CD4-positive, alpha-beta T cell (primary cell): Measurements from ENCODE around the gene JAZF1. TPM values are rescaled to one million over a fixed set of nuclear protein-coding genes. Genes with fewer than 3 reads are reported as not detected.

ENCODE experiments used
- ATAC-seq: fragments of 200-7000 bp; cut with Tn5 transposase; one replicate; pipeline ENCODE4 v1.10.0; 2022; ENCODE audit warnings: mild to moderate bottlenecking; ENCODE audit not compliant: poor library complexity
- CTCF ChIA-PET: fragments of 350-600 bp; sonication (Branson Sonifier 250); formaldehyde crosslinking; loops from one replicate; lab custom pipeline; 2021; ENCODE audit warnings: antibody characterized with exemption, inconsistent platforms; lab: Charles Lee
- POLR2A ChIA-PET: fragments of 350-600 bp; sonication (Branson Sonifier 250); formaldehyde crosslinking; loops from one replicate; lab custom pipeline; 2021; ENCODE audit warnings: antibody characterized with exemption, inconsistent platforms; lab: Charles Lee
- DNase-seq, 14 experiments: peaks; one replicate each; pipeline ENCODE4 v3.0.0-alpha.2; 2013 to 2020; ENCODE audit warnings: mixed read lengths in 2 of 14
- H3K27ac ChIP-seq, 2 donors: one replicate each; pipeline versions ENCODE4 v1.5.1 to v1.7.0; 2013; ENCODE audit warnings: low read length in 2 of 2, low read depth in 1 of 2, mild to moderate bottlenecking in 1 of 2
- H3K27me3 ChIP-seq, 2 experiments: 1 replicate in 1 of 2; 2 replicates in 1 of 2; pipeline versions ENCODE4 v1.6.1 to v1.7.0; 2013; ENCODE audit warnings: low read length in 2 of 2, control low read depth in 1 of 2, mild to moderate bottlenecking in 1 of 2, moderate library complexity in 1 of 2; ENCODE audit not compliant: insufficient read depth in 2 of 2, control insufficient read depth in 1 of 2
- H3K36me3 ChIP-seq: one replicate; pipeline ENCODE4 v1.6.1; 2013; ENCODE audit warnings: low read length, control low read depth; ENCODE audit not compliant: insufficient read depth
- H3K4me1 ChIP-seq: one replicate; pipeline ENCODE4 v1.6.1; 2013; ENCODE audit warnings: low read length, control low read depth; ENCODE audit not compliant: insufficient read depth
- H3K4me3 ChIP-seq: one replicate; pipeline ENCODE4 v1.5.1; 2013; ENCODE audit warnings: mild to moderate bottlenecking, low read length, moderate library complexity
- H3K9me3 ChIP-seq, 2 experiments: 1 replicate in 1 of 2; 2 replicates in 1 of 2; pipeline versions ENCODE4 v1.6.1 to v1.7.0; 2013; ENCODE audit warnings: low read length in 2 of 2, mild to moderate bottlenecking in 2 of 2, control low read depth in 1 of 2, moderate library complexity in 1 of 2; ENCODE audit not compliant: control insufficient read depth in 1 of 2, insufficient read depth in 1 of 2
- H3K27ac Mint-ChIP-seq: one replicate; pipeline ENCODE4 v1.8.0; 2020; ENCODE audit warnings: mixed read lengths
- H3K27me3 Mint-ChIP-seq: one replicate; pipeline ENCODE4 v1.8.0; 2021; ENCODE audit warnings: mixed read lengths
- H3K36me3 Mint-ChIP-seq: one replicate; pipeline ENCODE4 v1.8.0; 2021; ENCODE audit warnings: low read depth, mixed read lengths
- H3K4me1 Mint-ChIP-seq: one replicate; pipeline ENCODE4 v1.8.0; 2021; ENCODE audit warnings: low read depth, mixed read lengths
- H3K4me3 Mint-ChIP-seq: one replicate; pipeline ENCODE4 v1.8.0; 2020; ENCODE audit warnings: mild to moderate bottlenecking, mixed read lengths
- H3K9me3 Mint-ChIP-seq: one replicate; pipeline ENCODE4 v1.8.0; 2020; ENCODE audit warnings: mixed read lengths
- CTCF ChIP-seq: fragments of 200-600 bp; IDR thresholded peaks from one replicate; pipeline ENCODE4 v1.8.0; 2022; ENCODE audit warnings: antibody characterized with exemption, mild to moderate bottlenecking
- intact Hi-C, 2 experiments: fragments of 100-400 bp; cut with DNase I in 1 of 2; cut with micrococcal nuclease in 1 of 2; formaldehyde crosslinking; loops; one replicate each; pipeline versions ENCODE4 v1.15.1 to v1.9.0; 2023 to 2025; cut with DNase I, micrococcal nuclease
- total RNA-seq, 174 experiments: library from RNA in 2 of 174; stranded (reverse) in 2 of 174; gene quantifications; one replicate each; pipeline ENCODE4 v1.2.3 and lab custom pipeline; 2021 to 2026

The JAZF1 gene
- total RNA-seq, 2 experiments from 2014 or later, result 9.9 to 11.1 TPM

DNA sequence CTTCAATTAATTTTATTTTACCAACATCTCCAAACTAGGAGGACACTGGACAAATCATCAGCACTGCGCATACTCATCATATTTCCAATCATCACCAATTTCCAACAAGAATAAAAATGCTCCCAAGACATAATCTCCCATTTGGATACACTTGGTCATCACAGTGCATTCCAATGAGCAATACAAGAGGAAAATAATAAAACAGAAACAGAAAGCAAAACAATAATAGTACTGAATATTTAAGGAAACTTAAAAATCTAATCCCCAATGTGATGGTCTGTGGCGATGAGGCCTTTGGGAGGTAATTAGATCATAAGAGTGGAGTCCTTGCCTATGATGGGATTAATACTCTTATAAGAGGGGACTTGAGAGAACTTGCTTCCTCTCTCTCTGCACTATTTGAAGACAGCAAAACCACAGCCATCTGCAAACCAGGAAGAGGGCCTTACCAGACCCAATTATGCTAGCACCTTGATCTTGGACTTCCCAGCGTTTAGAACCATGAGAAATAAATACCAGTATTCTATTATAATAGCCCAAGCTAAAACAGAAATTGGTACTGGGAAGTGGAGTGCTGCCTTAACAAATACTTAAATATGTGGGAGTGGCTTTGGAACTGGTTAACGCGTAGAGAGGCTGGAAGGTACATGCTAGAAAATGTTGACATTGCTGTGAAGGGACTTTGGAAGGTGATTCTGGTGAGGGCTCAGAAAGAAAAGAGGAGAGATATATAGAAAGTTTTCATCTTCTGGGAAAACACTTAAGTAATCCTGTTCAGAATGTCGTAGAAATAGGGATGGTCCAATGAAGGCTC, 91.5 kb downstream of the JAZF1 start:
- Histone ChIP-seq H3K4me1 (no peaks in the 10 kb centered on the region), H3K4me3 (no peak overlapping the region), H3K9me3 (no peaks in the 10 kb centered on the region), H3K36me3 (no peaks in the 10 kb centered on the region), H3K27ac (no peak overlapping the region), H3K27me3 (no peaks in the 10 kb centered on the region)
- Mint-ChIP-seq H3K4me1 (peaks cover 9% of the 10 kb centered on the region), H3K4me3 (no peak overlapping the region), H3K27ac (no peak overlapping the region), H3K27me3 (no peaks in the 10 kb centered on the region), H3K9me3 (no peaks in the 10 kb centered on the region), H3K36me3 (peaks cover 6% of the 10 kb centered on the region)
- ATAC-seq, result no peak
- intact Hi-C loops, result no loop called here
- CTCF ChIA-PET, result no interaction called here
- DNase-seq, result no peak
- no peak for TF ChIP-seq CTCF
- POLR2A ChIA-PET, result no interaction called here

DNA sequence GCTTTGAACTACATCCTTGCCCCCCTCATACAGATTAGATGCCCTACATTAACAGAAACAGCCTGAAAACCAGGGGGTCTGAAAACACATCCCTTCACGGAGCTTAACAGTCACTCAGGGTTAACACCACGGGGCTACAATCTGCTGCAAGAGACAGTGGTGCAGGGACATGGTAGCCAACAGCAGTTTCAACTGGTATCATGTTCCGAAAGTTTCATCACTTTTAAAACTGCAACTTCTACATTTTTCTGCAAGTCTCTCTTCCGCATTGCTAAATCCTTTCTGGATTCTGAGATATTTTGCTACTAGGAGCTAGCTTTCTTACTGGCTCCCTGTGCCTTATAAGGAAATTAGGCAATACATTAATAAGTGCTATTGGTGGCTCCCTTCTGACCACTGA, 92.6 kb downstream of the JAZF1 start:
- Histone ChIP-seq H3K36me3 (no peaks in the 10 kb centered on the region), H3K27ac (no peak overlapping the region), H3K4me1 (no peaks in the 10 kb centered on the region), H3K9me3 (no peaks in the 10 kb centered on the region), H3K27me3 (no peaks in the 10 kb centered on the region), H3K4me3 (no peak overlapping the region)
- ATAC-seq (no peak), DNase-seq (no peak)
- ChIA-PET CTCF (interaction anchor here (1.5 kb wide), 1 partner anchor 8 kb away, joined by 3 read pairs; no protein-coding TSS in a partner anchor), POLR2A (no interaction called here)
- Mint-ChIP-seq H3K9me3 (no peaks in the 10 kb centered on the region), H3K4me3 (no peak overlapping the region), H3K36me3 (no peaks in the 10 kb centered on the region), H3K27ac (no peak overlapping the region), H3K4me1 (peaks cover 9% of the 10 kb centered on the region), H3K27me3 (no peaks in the 10 kb centered on the region)
- no peak for TF ChIP-seq CTCF
- intact Hi-C loops, result no loop called here

DNA sequence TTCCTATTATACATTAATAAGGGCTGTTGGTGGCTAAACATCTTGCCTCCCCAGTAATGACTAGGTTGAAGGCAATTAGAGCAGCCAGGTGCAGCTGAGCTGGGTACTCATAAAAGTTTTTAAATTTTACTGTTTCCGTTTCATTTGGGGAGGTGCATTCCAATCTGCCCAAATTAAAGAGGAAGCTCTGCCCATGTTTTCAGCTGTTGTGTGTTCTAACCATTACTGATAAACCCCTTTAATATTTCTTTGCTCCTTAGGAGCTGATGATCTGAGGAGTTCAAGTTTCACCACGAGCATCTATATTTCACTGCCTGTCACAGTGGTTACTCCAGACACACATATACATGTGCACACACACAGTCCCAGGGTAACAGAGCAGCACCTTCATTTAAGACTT, 94.4 kb downstream of the JAZF1 start:
- Mint-ChIP-seq H3K4me3 (no peak overlapping the region), H3K4me1 (peaks cover 9% of the 10 kb centered on the region), H3K27ac (no peak overlapping the region), H3K36me3 (no peaks in the 10 kb centered on the region), H3K9me3 (no peaks in the 10 kb centered on the region), H3K27me3 (no peaks in the 10 kb centered on the region)
- no peak for TF ChIP-seq CTCF
- H3K27me3 ChIP-seq, result no peaks in the 10 kb centered on the region
- H3K4me1 ChIP-seq, result no peaks in the 10 kb centered on the region
- DNase-seq, result no peak
- no peaks in the 10 kb centered on the region for H3K9me3 ChIP-seq
- intact Hi-C loops, result no loop called here
- POLR2A ChIA-PET, result no interaction called here
- no peak overlapping the region for H3K4me3 ChIP-seq
- no peak for ATAC-seq
- no peaks in the 10 kb centered on the region for H3K36me3 ChIP-seq
- H3K27ac ChIP-seq, result no peak overlapping the region
- CTCF ChIA-PET, result interaction anchor here (0.6 to 0.7 kb wide), 2 partner anchors 8 to 340 kb away, joined by 3 to 4 read pairs; no protein-coding TSS in a partner anchor
